Pancreas (tissue), 10 donors: ENCODE data around the gene PRSS50. TPM values are rescaled to one million over a fixed set of nuclear protein-coding genes. Genes with fewer than 3 reads are reported as not detected.
A peak's percentile ranks its signal among the peaks of the same experiment; 100 is the strongest.

Experiments
- ATAC-seq, 4 donors: fragments of 200-7000 bp; cut with Tn5 transposase; one replicate each; pipeline versions ENCODE4 v1.8.0 to v1.9.1; 2020; ENCODE audit warnings: mild to moderate bottlenecking in 4 of 4, moderate library complexity in 4 of 4
- DNase-seq, 6 donors: peaks; one replicate each; pipeline ENCODE4 v3.0.0-alpha.2; 2020
- FAIRE-seq: peaks from 2 replicates; lab custom pipeline; 2012; peaks lifted over from hg19 to GRCh38; lab: Jason Lieb, UNC
- H3K27ac ChIP-seq, 4 donors: fragments of 200-600 bp; sonication (generic); 1 replicate in 3 of 4; 2 replicates in 1 of 4; pipeline versions ENCODE4 v1.5.0 to v1.8.0; 2020
- H3K27me3 ChIP-seq, 4 donors: fragments of 200-600 bp; one replicate each; pipeline ENCODE4 v1.8.0; 2021
- H3K36me3 ChIP-seq, 3 donors: fragments of 200-600 bp; sonication (generic) in 1 of 3; one replicate each; pipeline versions ENCODE4 v1.5.0 to v1.8.0; 2020 to 2021
- H3K4me1 ChIP-seq, 3 donors: fragments of 200-600 bp; one replicate each; pipeline ENCODE4 v1.8.0; 2021
- H3K4me3 ChIP-seq, 4 donors: fragments of 200-600 bp; sonication (generic) in 2 of 4; one replicate each; pipeline versions ENCODE4 v1.5.0 to v1.8.0; 2020 to 2021
- H3K9me3 ChIP-seq, 4 donors: fragments of 200-600 bp; one replicate each; pipeline ENCODE4 v1.8.0; 2021
- WGBS, 2 donors: extraction: QIAGEN DNeasy Blood & Tissue Kit; methylation state at CpG; one replicate each; pipeline ENCODE4 v1.1.7; 2013; 5-methylcytosine and 5-hydroxymethylcytosine counted together
- intact Hi-C, 3 donors: fragments of 100-400 bp; cut with DNase I; formaldehyde crosslinking; loops; one replicate each; pipeline versions ENCODE4 v1.11.1 to v1.14.2; 2022
- polyA plus RNA-seq, 2 donors: library from polyadenylated mRNA; stranded (reverse); fragments of 200-250 nt; gene quantifications; one replicate each; pipeline ENCODE4 v1.2.3, GENCODE V29; 2013
- total RNA-seq, 6 donors: library from RNA; stranded (reverse); fragmentation: NEBNext Ultra II Directional in 4 of 6; extraction: Animal tissue kit (Norgen Biotek cat#: 25700) in 4 of 6; gene quantifications; one replicate each; pipeline versions ENCODE4 v1.2.1 to v1.2.4, GENCODE V29; 2021 to 2023
- TF ChIP-seq, protein P1 (sequence below), 4 donors: fragments of 200-600 bp; sonication (generic) in 3 of 4; IDR thresholded peaks; one replicate each; pipeline versions ENCODE4 v1.5.0 to v1.8.0; 2021; ENCODE audit warnings: antibody characterized with exemption in 4 of 4
- donor health status: healthy with polysubstance abuse.
- donor health status: DM: no; HTN: no; CAD: no; lungs with moderate emphysema.
- donor health status: DM: no; HTN: no; CAD: no.
- donor health status: control.
- donor health status: control.
- donor health status: Bipolar disorder and iron deficiency.
- donor health status: DM: yes; HTN: yes; CAD: no.
- donor health status: DM: no; HTN: no; CAD: no.
- donor health status: DM: no; HTN: no; CAD: no.
- donor health status: DM: yes; HTN: yes; CAD: no.

The PRSS50 gene
- total and polyA plus RNA-seq, 8 donors: 0.28 to 2.2 (median 0.51) TPM

GRCh38 chr3:46664188-46664970 lies 53.3 kb downstream of the PRSS50 start:
- WGBS, 2 donors: 89 to 92% methylated on average over 6 of the region's 6 CpGs
- Histone ChIP-seq H3K9me3 (no peaks in the 10 kb centered on the region), H3K27ac (no peak overlapping the region), H3K27me3 (no peaks in the 10 kb centered on the region), H3K4me3 (no peak overlapping the region), H3K36me3 (no peaks in the 10 kb centered on the region), H3K4me1 (peaks cover 0 to 7% (median 3%) of the 10 kb centered on the region in 3 donors)
- ATAC-seq (no peak), FAIRE-seq (no peak), DNase-seq (peak in 1 of 6 donors; percentile 27)
- TF ChIP-seq, protein P1, sequence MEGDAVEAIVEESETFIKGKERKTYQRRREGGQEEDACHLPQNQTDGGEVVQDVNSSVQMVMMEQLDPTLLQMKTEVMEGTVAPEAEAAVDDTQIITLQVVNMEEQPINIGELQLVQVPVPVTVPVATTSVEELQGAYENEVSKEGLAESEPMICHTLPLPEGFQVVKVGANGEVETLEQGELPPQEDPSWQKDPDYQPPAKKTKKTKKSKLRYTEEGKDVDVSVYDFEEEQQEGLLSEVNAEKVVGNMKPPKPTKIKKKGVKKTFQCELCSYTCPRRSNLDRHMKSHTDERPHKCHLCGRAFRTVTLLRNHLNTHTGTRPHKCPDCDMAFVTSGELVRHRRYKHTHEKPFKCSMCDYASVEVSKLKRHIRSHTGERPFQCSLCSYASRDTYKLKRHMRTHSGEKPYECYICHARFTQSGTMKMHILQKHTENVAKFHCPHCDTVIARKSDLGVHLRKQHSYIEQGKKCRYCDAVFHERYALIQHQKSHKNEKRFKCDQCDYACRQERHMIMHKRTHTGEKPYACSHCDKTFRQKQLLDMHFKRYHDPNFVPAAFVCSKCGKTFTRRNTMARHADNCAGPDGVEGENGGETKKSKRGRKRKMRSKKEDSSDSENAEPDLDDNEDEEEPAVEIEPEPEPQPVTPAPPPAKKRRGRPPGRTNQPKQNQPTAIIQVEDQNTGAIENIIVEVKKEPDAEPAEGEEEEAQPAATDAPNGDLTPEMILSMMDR (IDR thresholded peaks at IDR 0.05): no peak
- intact Hi-C loops: no loop called here

DNA sequence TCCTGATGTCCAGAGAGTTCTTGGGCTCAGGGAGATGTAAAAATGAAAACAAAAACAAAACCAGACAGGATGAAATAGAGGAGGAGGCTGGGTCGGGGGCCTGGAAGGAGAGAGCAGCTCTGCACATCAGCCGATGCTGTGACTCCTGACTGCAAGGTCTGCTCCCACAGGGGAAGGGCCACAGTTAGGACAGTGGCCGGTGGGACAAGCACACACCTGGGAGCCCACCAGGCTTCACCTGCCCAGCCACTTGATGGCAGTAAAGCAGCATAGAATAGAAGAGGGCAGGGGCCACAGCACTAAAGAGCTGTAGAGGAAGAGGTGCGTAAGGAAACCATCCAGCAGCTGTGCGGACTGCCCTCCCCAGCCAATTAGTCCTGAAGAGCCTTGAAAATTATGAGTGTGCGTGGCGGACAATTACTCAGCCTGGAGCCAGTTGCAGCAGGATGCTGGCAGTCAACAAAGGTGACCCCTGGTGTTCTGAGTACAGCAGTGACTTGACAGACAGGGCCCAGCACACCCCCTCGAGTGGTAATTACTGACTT lies 54.0 kb downstream of the PRSS50 start:
- intact Hi-C loops: no loop called here
- ATAC-seq: peak in 1 of 4 donors; percentile 10
- H3K9me3 ChIP-seq: no peaks in the 10 kb centered on the region
- no peak for FAIRE-seq
- H3K36me3 ChIP-seq: no peaks in the 10 kb centered on the region
- TF ChIP-seq, protein P1 (IDR thresholded peaks at IDR 0.05): no peak
- peak in 1 of 6 donors; percentile 30 for DNase-seq
- H3K4me3 ChIP-seq: no peak overlapping the region
- WGBS, 2 donors: 75 to 79% methylated on average over 8 of the region's 8 CpGs
- H3K27me3 ChIP-seq: no peaks in the 10 kb centered on the region
- peaks cover 0 to 7% (median 3%) of the 10 kb centered on the region in 3 donors for H3K4me1 ChIP-seq
- H3K27ac ChIP-seq: no peak overlapping the region

DNA sequence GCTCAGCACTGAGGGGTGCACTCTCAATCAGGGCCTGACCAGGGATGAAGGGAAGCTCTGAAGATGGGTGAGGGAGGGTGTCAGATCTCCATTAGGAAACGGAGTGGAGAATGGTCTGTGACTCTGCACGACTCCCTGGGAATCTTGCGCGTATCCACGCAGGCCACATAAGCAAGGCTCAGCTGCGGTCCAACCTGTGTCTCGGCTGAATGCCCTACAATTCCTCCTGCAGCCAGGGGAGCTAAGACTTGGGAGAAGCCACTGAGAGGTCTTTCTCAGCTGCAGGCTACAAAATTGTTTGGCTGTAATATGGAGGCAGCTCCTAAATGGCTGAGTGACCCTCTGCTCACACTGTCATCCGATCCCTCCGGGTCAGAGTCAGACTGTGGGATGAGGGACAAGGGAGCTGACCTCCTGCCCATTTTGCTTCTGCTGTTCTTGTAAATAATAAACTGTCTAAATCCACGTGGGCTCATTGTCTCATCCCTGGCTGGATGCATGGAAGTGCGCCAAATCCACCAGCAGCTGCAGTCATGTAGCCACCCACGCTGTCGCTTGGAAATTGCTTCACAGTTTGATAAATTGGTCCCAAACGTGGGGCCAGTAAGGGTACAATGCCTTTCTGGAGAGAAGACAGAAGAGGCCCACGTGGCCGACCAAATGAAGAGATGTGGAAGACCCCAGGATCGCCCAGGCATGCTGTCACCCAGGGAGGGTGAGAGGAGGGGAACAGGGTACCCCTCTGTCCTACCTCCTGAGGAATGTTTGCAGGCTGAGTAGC lies 54.7 kb downstream of the PRSS50 start:
- Histone ChIP-seq H3K4me3 (no peak overlapping the region), H3K36me3 (no peaks in the 10 kb centered on the region), H3K9me3 (no peaks in the 10 kb centered on the region), H3K27me3 (no peaks in the 10 kb centered on the region), H3K27ac (no peak overlapping the region), H3K4me1 (peaks cover 0 to 7% (median 3%) of the 10 kb centered on the region in 3 donors)
- DNase-seq (peak in 3 of 6 donors; percentile 25 to 51 (median 32)), FAIRE-seq (no peak), ATAC-seq (no peak)
- intact Hi-C loops: no loop called here
- WGBS, 2 donors: 61 to 65% methylated on average over 17 of the region's 17 CpGs
- TF ChIP-seq, protein P1 (IDR thresholded peaks at IDR 0.05): no peak

Other genes with a start within 250 kb of the PRSS50 start
- not detected for gene RTP3, start 219.9 kb downstream of the PRSS50 start, total RNA-seq
- not detected for gene RTP3, start 219.9 kb downstream of the PRSS50 start, polyA plus RNA-seq
- gene LRRC2, start 151.6 kb downstream of the PRSS50 start, total RNA-seq: 1 to 10 TPM in 4 of 6 donors, under 1 TPM in 2; 0.61 to 2.2 (median 1.3) TPM
- under 1 TPM; 0.46 to 0.85 TPM for gene LRRC2, start 151.6 kb downstream of the PRSS50 start, polyA plus RNA-seq
- not detected for gene FAM240A, start 105.3 kb downstream of the PRSS50 start, total RNA-seq
- not detected for gene FAM240A, start 105.3 kb downstream of the PRSS50 start, polyA plus RNA-seq
- gene ALS2CL, start 24.2 kb downstream of the PRSS50 start, total RNA-seq: 10 to 100 TPM in 3 of 6 donors, 1 to 10 TPM in 3; 7.8 to 21.2 (median 9.7) TPM
- gene ALS2CL, start 24.2 kb downstream of the PRSS50 start, polyA plus RNA-seq: 10 to 100 TPM; 44.8 to 61.1 TPM
- gene TMIE, start 16.5 kb downstream of the PRSS50 start, total RNA-seq: under 1 TPM in 5 of 6 donors, not detected in 1; 0.08 to 0.31 (median 0.13) TPM
- gene TMIE, start 16.5 kb downstream of the PRSS50 start, polyA plus RNA-seq: under 1 TPM; 0.42 to 0.52 TPM
- 1 to 10 TPM in 1 of 6 donors, under 1 TPM in 3, not detected in 2; 0.26 to 2.4 (median 0.37) TPM for gene MYL3, start 145.6 kb upstream of the PRSS50 start, total RNA-seq
- 1 to 10 TPM; 1.0 to 2.5 TPM for gene MYL3, start 145.6 kb upstream of the PRSS50 start, polyA plus RNA-seq
- 1 to 10 TPM in 4 of 6 donors, under 1 TPM in 2; 0.49 to 2.9 (median 1.3) TPM for gene PTH1R, start 159.9 kb upstream of the PRSS50 start, total RNA-seq
- gene PTH1R, start 159.9 kb upstream of the PRSS50 start, polyA plus RNA-seq: 10 to 100 TPM; 32.0 to 34.8 TPM